Neural cell (in vitro differentiated cells): Measurements from ENCODE around the gene RPS16.

Source experiments
- CTCF ChIP-seq: fragments of 450-650 bp; IDR thresholded peaks from 2 replicates; pipeline ENCODE4 v1.5.1; 2014; ENCODE audit warnings: antibody characterized with exemption, mild to moderate bottlenecking, moderate library complexity; ENCODE audit not compliant: poor library complexity, severe bottlenecking
- EP300 ChIP-seq: fragments of 450-650 bp; conservative IDR thresholded peaks from 2 replicates; pipeline ENCODE4 v1.6.1; 2014; ENCODE audit warnings: antibody characterized with exemption, mild to moderate bottlenecking, moderate library complexity; ENCODE audit not compliant: poor library complexity, severe bottlenecking
- EZH2 ChIP-seq: fragments of 200-600, 300-800 bp; shearing (Covaris generic), sonication (generic); IDR thresholded peaks from 2 replicates; pipeline ENCODE4 v1.6.1; 2014; ENCODE audit warnings: antibody characterized with exemption, low read length, borderline replicate concordance, mild to moderate bottlenecking; ENCODE audit not compliant: insufficient read depth, poor library complexity, severe bottlenecking
- MXI1 ChIP-seq: fragments of 450-650 bp; conservative IDR thresholded peaks from 2 replicates; pipeline ENCODE4 v1.6.1; 2014; ENCODE audit warnings: antibody characterized with exemption, mild to moderate bottlenecking; ENCODE audit not compliant: poor library complexity, severe bottlenecking
- RAD21 ChIP-seq: fragments of 450-650 bp; conservative IDR thresholded peaks from 2 replicates; pipeline ENCODE4 v1.6.1; 2014; ENCODE audit warnings: antibody characterized with exemption, mild to moderate bottlenecking, moderate library complexity
- SMC3 ChIP-seq: fragments of 450-650 bp; conservative IDR thresholded peaks from 2 replicates; pipeline ENCODE4 v1.6.1; 2014; ENCODE audit warnings: antibody characterized with exemption, mild to moderate bottlenecking, moderate library complexity; ENCODE audit not compliant: poor library complexity
- TAF1 ChIP-seq: IDR thresholded peaks from 2 replicates; pipeline ENCODE4 v1.6.1; 2012; ENCODE audit warnings: low read depth
- TF ChIP-seq, protein P1 (sequence below): IDR thresholded peaks from 2 replicates; pipeline ENCODE4 v1.6.1; 2012; ENCODE audit warnings: borderline replicate concordance

- TF ChIP-seq EZH2 (no peak), TAF1 (no peak), RAD21 (no peak), CTCF (no peak), EP300 (no peak), SMC3 (no peak), MXI1 (no peak)
- TF ChIP-seq, protein P1, sequence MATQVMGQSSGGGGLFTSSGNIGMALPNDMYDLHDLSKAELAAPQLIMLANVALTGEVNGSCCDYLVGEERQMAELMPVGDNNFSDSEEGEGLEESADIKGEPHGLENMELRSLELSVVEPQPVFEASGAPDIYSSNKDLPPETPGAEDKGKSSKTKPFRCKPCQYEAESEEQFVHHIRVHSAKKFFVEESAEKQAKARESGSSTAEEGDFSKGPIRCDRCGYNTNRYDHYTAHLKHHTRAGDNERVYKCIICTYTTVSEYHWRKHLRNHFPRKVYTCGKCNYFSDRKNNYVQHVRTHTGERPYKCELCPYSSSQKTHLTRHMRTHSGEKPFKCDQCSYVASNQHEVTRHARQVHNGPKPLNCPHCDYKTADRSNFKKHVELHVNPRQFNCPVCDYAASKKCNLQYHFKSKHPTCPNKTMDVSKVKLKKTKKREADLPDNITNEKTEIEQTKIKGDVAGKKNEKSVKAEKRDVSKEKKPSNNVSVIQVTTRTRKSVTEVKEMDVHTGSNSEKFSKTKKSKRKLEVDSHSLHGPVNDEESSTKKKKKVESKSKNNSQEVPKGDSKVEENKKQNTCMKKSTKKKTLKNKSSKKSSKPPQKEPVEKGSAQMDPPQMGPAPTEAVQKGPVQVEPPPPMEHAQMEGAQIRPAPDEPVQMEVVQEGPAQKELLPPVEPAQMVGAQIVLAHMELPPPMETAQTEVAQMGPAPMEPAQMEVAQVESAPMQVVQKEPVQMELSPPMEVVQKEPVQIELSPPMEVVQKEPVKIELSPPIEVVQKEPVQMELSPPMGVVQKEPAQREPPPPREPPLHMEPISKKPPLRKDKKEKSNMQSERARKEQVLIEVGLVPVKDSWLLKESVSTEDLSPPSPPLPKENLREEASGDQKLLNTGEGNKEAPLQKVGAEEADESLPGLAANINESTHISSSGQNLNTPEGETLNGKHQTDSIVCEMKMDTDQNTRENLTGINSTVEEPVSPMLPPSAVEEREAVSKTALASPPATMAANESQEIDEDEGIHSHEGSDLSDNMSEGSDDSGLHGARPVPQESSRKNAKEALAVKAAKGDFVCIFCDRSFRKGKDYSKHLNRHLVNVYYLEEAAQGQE = no peak
Measured at GRCh38 chr19:39438270-39438934, 2.7 kb upstream of the RPS16 start.
